Astrocyte (in vitro differentiated cells and primary cell): ENCODE measurements around the gene DHCR7. TPM values are rescaled to one million over a fixed set of nuclear protein-coding genes. Genes with fewer than 3 reads are reported as not detected.

Experiments
- DNase-seq: peaks from one replicate; pipeline ENCODE4 v3.0.0-alpha.2; 2010; ENCODE audit warnings: low read depth
- FAIRE-seq: peaks from 2 replicates; lab custom pipeline; 2011; peaks lifted over from hg19 to GRCh38; lab: Jason Lieb, UNC
- H2AFZ ChIP-seq: 2 replicates; pipeline ENCODE4 v1.6.0; 2012; ENCODE audit warnings: low read depth, low read length, inconsistent platforms
- H3K27ac ChIP-seq: 2 replicates; pipeline ENCODE4 v1.5.1; 2011; ENCODE audit warnings: low read depth, low read length, inconsistent platforms
- H3K27me3 ChIP-seq: 2 replicates; pipeline ENCODE4 v1.6.0; 2011; ENCODE audit warnings: low read length, inconsistent platforms; ENCODE audit not compliant: insufficient read depth
- H3K36me3 ChIP-seq: 2 replicates; pipeline ENCODE4 v1.5.1; 2011; ENCODE audit warnings: low read length, inconsistent platforms; ENCODE audit not compliant: insufficient read depth
- H3K4me1 ChIP-seq: 2 replicates; pipeline ENCODE4 v1.5.1; 2011; ENCODE audit warnings: low read length, inconsistent platforms; ENCODE audit not compliant: insufficient read depth
- H3K4me2 ChIP-seq: 2 replicates; pipeline ENCODE4 v1.6.0; 2012; ENCODE audit warnings: low read length, inconsistent platforms
- H3K4me3 ChIP-seq: 2 replicates; pipeline ENCODE4 v1.5.1; 2011; ENCODE audit warnings: low read depth, mild to moderate bottlenecking, low read length, inconsistent platforms; ENCODE audit not compliant: insufficient read depth
- H3K79me2 ChIP-seq: 2 replicates; pipeline ENCODE4 v1.6.0; 2012; ENCODE audit warnings: mild to moderate bottlenecking, low read length, inconsistent platforms; ENCODE audit not compliant: insufficient read depth
- H3K9ac ChIP-seq: 2 replicates; pipeline ENCODE4 v1.6.0; 2012; ENCODE audit warnings: mild to moderate bottlenecking, low read length, inconsistent platforms
- H3K9me3 ChIP-seq: 2 replicates; pipeline ENCODE4 v1.5.1; 2012; ENCODE audit warnings: low read depth, mild to moderate bottlenecking, low read length, inconsistent platforms; ENCODE audit not compliant: insufficient read depth
- H4K20me1 ChIP-seq: 2 replicates; pipeline ENCODE4 v1.6.0; 2012; ENCODE audit warnings: low read length, inconsistent platforms; ENCODE audit not compliant: insufficient read depth
- H3K27ac Mint-ChIP-seq: one replicate; pipeline ENCODE4 v1.8.0; 2021; ENCODE audit warnings: mild to moderate bottlenecking, mixed read lengths; ENCODE audit not compliant: unreplicated experiment
- H3K27me3 Mint-ChIP-seq: one replicate; pipeline ENCODE4 v1.8.0; 2021; ENCODE audit warnings: low read depth, mixed read lengths; ENCODE audit not compliant: unreplicated experiment
- H3K36me3 Mint-ChIP-seq: one replicate; pipeline ENCODE4 v1.8.0; 2021; ENCODE audit warnings: low read depth, mixed read lengths; ENCODE audit not compliant: unreplicated experiment
- H3K4me1 Mint-ChIP-seq: one replicate; pipeline ENCODE4 v1.8.0; 2021; ENCODE audit warnings: low read depth, mixed read lengths; ENCODE audit not compliant: unreplicated experiment
- H3K4me3 Mint-ChIP-seq: one replicate; pipeline ENCODE4 v1.8.0; 2021; ENCODE audit warnings: mild to moderate bottlenecking, moderate library complexity, mixed read lengths; ENCODE audit not compliant: unreplicated experiment
- H3K9me3 Mint-ChIP-seq: one replicate; pipeline ENCODE4 v1.8.0; 2021; ENCODE audit warnings: mild to moderate bottlenecking, mixed read lengths; ENCODE audit not compliant: unreplicated experiment
- CTCF ChIP-seq: IDR thresholded peaks from 2 replicates; pipeline ENCODE4 v1.5.1; 2011; ENCODE audit warnings: low read depth, mild to moderate bottlenecking, inconsistent platforms, low read length, moderate library complexity; ENCODE audit not compliant: insufficient read depth
- EZH2 ChIP-seq: IDR thresholded peaks from 2 replicates; pipeline ENCODE4 v1.6.1; 2012; ENCODE audit warnings: mild to moderate bottlenecking, low read length, inconsistent platforms; ENCODE audit not compliant: insufficient read depth
- total RNA-seq: library from RNA; stranded (reverse); gene quantifications from 2 replicates; pipeline ENCODE4 v1.2.1, GENCODE V29; 2021

Gene DHCR7
- total RNA-seq, 1 donor from 2014 or later, result 92.8 TPM

- Mint-ChIP-seq H3K36me3 (peaks cover 56% of the 10 kb centered on the region), H3K27ac (no peak overlapping the region), H3K9me3 (no peaks in the 10 kb centered on the region), H3K27me3 (no peaks in the 10 kb centered on the region), H3K4me3 (no peak overlapping the region), H3K4me1 (peaks cover 18% of the 10 kb centered on the region)
- peaks cover 11% of the 10 kb centered on the region for H4K20me1 ChIP-seq
- FAIRE-seq (no peak), DNase-seq (no peak)
- no peak for TF ChIP-seq CTCF
- TF ChIP-seq EZH2, result no peak
- H3K4me3 ChIP-seq, result no peak overlapping the region
- H3K36me3 ChIP-seq, result peaks cover 14% of the 10 kb centered on the region
- no peak overlapping the region for H3K9ac ChIP-seq
- H3K79me2 ChIP-seq, result no peaks in the 10 kb centered on the region
- no peak overlapping the region for H2AFZ ChIP-seq
- H3K27me3 ChIP-seq, result no peaks in the 10 kb centered on the region
- no peak overlapping the region for H3K27ac ChIP-seq
- no peaks in the 10 kb centered on the region for H3K9me3 ChIP-seq
- H3K4me2 ChIP-seq, result no peak overlapping the region
- peaks cover 11% of the 10 kb centered on the region for H3K4me1 ChIP-seq
Measured at GRCh38 chr11:71485466-71485865, 37.3 kb upstream of the DHCR7 start.

DNA sequence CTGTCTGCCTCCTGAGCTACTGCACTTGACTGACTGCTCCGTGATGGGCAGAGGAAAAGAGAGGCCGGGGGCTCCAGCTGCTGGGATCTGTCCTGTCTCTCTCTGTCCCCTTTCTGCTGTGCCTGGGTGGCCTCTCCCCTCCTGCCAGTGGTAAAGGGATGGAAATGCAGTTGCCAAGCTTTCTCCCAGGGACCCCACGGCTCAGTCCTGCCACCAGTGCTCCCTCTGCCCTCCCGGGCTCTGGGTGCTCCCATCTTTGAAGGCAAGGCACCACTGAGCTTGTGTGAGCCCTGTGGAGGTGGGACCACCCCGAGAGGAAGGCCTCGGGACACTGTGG, 36.8 kb upstream of the DHCR7 start:
- no peaks in the 10 kb centered on the region for H3K27me3 Mint-ChIP-seq
- peaks cover 18% of the 10 kb centered on the region for H3K4me1 Mint-ChIP-seq
- H3K9me3 Mint-ChIP-seq, result no peaks in the 10 kb centered on the region
- Histone ChIP-seq H3K9me3 (no peaks in the 10 kb centered on the region), H3K4me2 (no peak overlapping the region), H3K9ac (no peak overlapping the region), H3K36me3 (peaks cover 14% of the 10 kb centered on the region), H3K27ac (no peak overlapping the region), H3K4me3 (no peak overlapping the region), H2AFZ (no peak overlapping the region), H3K27me3 (no peaks in the 10 kb centered on the region), H3K4me1 (peaks cover 11% of the 10 kb centered on the region), H4K20me1 (peaks cover 11% of the 10 kb centered on the region), H3K79me2 (no peaks in the 10 kb centered on the region)
- peaks cover 54% of the 10 kb centered on the region for H3K36me3 Mint-ChIP-seq
- no peak overlapping the region for H3K4me3 Mint-ChIP-seq
- H3K27ac Mint-ChIP-seq, result no peak overlapping the region
- FAIRE-seq, result no peak
- no peak for DNase-seq
- TF ChIP-seq CTCF (no peak), EZH2 (no peak)

- Histone ChIP-seq H3K9ac (no peak overlapping the region), H3K9me3 (no peaks in the 10 kb centered on the region), H3K27me3 (no peaks in the 10 kb centered on the region), H3K79me2 (no peaks in the 10 kb centered on the region), H2AFZ (no peak overlapping the region), H3K27ac (no peak overlapping the region), H3K4me1 (peaks cover 10% of the 10 kb centered on the region), H4K20me1 (peaks cover 11% of the 10 kb centered on the region), H3K36me3 (peaks cover 14% of the 10 kb centered on the region), H3K4me3 (no peak overlapping the region), H3K4me2 (no peak overlapping the region)
- Mint-ChIP-seq H3K4me1 (peaks cover 16% of the 10 kb centered on the region), H3K27ac (no peak overlapping the region), H3K27me3 (no peaks in the 10 kb centered on the region), H3K9me3 (no peaks in the 10 kb centered on the region), H3K36me3 (peaks cover 48% of the 10 kb centered on the region), H3K4me3 (no peak overlapping the region)
- FAIRE-seq, result no peak
- DNase-seq, result no peak
- TF ChIP-seq EZH2 (no peak), CTCF (no peak)
Measured at GRCh38 chr11:71484248-71485062, 36.3 kb upstream of the DHCR7 start.
